Adrenal gland (tissue), 5 donors: Measurements from ENCODE around the gene TGFB2.

ENCODE experiments used
- POLR2A ChIP-seq, 2 donors: fragments of 450-650 bp; IDR thresholded peaks; one replicate each; pipeline ENCODE4 v1.6.1; 2017; ENCODE audit warnings: antibody characterized with exemption in 2 of 2, mild to moderate bottlenecking in 2 of 2, moderate library complexity in 1 of 2
- TF ChIP-seq, protein P1 (sequence below), 6 experiments: fragments of 450-650 bp in 4 of 6; fragments of 200-600 bp in 2 of 6; sonication (generic) in 1 of 6; IDR thresholded peaks; 1 replicate in 5 of 6; 2 replicates in 1 of 6; pipeline versions ENCODE4 v1.5.1 to v1.8.0; 2016 to 2021; ENCODE audit warnings: antibody characterized with exemption in 6 of 6, mild to moderate bottlenecking in 2 of 6, moderate library complexity in 1 of 6
- donor health status: DM: no; HTN: no; CAD: no.

DNA sequence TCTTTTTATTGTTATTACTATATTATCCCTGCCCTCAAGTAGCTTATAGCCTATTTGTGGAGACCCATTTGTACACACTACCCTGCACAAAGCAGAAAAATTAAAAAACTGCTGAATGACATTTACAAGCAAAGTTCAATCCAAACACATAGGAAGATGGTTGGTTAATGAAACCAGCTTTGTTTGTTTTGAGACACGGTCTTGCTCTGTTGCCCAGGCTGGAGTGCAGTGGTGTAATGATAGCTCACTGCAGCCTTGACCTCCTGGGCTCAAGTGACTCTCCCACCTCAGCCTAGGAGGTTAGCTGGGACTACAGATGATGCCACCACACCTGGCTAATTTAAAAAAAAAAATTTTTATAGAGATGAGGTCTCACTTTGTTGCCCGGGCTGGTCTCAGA, 31.6 kb downstream of the TGFB2 start:
- TF ChIP-seq POLR2A (IDR thresholded peaks at IDR 0.05): no peak
- TF ChIP-seq, protein P1, sequence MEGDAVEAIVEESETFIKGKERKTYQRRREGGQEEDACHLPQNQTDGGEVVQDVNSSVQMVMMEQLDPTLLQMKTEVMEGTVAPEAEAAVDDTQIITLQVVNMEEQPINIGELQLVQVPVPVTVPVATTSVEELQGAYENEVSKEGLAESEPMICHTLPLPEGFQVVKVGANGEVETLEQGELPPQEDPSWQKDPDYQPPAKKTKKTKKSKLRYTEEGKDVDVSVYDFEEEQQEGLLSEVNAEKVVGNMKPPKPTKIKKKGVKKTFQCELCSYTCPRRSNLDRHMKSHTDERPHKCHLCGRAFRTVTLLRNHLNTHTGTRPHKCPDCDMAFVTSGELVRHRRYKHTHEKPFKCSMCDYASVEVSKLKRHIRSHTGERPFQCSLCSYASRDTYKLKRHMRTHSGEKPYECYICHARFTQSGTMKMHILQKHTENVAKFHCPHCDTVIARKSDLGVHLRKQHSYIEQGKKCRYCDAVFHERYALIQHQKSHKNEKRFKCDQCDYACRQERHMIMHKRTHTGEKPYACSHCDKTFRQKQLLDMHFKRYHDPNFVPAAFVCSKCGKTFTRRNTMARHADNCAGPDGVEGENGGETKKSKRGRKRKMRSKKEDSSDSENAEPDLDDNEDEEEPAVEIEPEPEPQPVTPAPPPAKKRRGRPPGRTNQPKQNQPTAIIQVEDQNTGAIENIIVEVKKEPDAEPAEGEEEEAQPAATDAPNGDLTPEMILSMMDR (IDR thresholded peaks at IDR 0.05): no peak
